ENCODE data around the gene TXNL4A. TPM values are rescaled to one million over a fixed set of nuclear protein-coding genes. Genes with fewer than 3 reads are reported as not detected.
A peak's percentile ranks its signal among the peaks of the same experiment; 100 is the strongest.
"Not testable (repeated sequence)": the region's sequence is repeated elsewhere in the genome, so short reads cannot be mapped to it uniquely, and the experiment has no call there.

The TXNL4A gene
- total RNA-seq, 4 donors from 2014 or later: 14.0 to 44.5 (median 19.4) TPM

DNA sequence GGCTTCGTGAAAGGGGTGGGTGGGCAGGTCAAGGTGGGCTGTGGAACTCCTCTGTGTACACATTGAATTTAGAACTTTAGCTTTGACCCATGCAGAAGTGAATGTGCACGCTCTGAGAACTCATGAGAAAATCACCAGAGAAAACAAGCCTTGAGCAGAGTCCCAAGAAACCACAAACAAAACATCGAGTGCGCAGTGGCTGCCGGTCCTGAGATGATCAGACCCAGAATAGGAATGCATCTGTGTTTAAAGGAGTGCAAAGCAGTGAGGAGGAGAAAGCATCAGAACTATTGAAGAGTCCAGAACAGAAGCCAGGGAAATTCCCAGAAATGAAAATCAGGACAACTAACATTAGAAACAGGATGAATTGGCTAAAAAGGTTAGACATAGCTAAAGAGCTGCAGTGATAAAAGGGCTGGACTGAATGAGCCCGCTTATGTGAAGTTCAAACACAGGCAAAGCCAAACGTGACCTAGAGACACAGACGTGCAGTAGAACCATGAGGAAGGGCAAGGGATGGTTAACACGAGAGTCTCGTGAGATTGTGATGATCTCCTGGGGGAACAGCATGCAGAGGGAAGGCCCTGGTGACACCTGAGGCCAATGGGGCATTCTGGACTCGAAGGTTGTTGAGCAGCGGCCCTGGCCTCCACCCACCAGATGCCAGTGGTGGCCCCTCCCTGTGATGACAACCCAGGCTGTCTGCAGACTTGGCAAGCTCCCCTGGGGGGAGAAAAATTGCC is 16.4 kb upstream of the TXNL4A start:
- Histone ChIP-seq H3K27ac (no peak overlapping the region), H3K27me3 (no peaks in the 10 kb centered on the region), H3K4me1 (no peaks in the 10 kb centered on the region), H3K4me3 (no peak overlapping the region), H3K36me3 (no peaks in the 10 kb centered on the region), H3K9me3 (peaks cover 0 to 16% (median 6%) of the 10 kb centered on the region in 4 donors)
- no peak for TF ChIP-seq POLR2A (IDR thresholded peaks at IDR 0.05)
- TF ChIP-seq, protein P1, sequence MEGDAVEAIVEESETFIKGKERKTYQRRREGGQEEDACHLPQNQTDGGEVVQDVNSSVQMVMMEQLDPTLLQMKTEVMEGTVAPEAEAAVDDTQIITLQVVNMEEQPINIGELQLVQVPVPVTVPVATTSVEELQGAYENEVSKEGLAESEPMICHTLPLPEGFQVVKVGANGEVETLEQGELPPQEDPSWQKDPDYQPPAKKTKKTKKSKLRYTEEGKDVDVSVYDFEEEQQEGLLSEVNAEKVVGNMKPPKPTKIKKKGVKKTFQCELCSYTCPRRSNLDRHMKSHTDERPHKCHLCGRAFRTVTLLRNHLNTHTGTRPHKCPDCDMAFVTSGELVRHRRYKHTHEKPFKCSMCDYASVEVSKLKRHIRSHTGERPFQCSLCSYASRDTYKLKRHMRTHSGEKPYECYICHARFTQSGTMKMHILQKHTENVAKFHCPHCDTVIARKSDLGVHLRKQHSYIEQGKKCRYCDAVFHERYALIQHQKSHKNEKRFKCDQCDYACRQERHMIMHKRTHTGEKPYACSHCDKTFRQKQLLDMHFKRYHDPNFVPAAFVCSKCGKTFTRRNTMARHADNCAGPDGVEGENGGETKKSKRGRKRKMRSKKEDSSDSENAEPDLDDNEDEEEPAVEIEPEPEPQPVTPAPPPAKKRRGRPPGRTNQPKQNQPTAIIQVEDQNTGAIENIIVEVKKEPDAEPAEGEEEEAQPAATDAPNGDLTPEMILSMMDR (IDR thresholded peaks at IDR 0.05): no peak
- peak in 1 of 3 donors; percentile 34 for DNase-seq

- TF ChIP-seq POLR2A (IDR thresholded peaks at IDR 0.05): no peak
- TF ChIP-seq, protein P1 (IDR thresholded peaks at IDR 0.05): no peak
- no peaks in the 10 kb centered on the region for H3K4me1 ChIP-seq
- H3K9me3 ChIP-seq: peaks cover 0 to 16% (median 6%) of the 10 kb centered on the region in 4 donors
- H3K27me3 ChIP-seq: no peaks in the 10 kb centered on the region
- no peak overlapping the region for H3K4me3 ChIP-seq
- no peak overlapping the region for H3K27ac ChIP-seq
- no peak for DNase-seq
- H3K36me3 ChIP-seq: no peaks in the 10 kb centered on the region
These were observed 14.1 kb upstream of the TXNL4A start for GRCh38 chr18:80002468-80002867.

- no peak overlapping the region for H3K27ac ChIP-seq
- no peaks in the 10 kb centered on the region for H3K4me1 ChIP-seq
- TF ChIP-seq, protein P1 (IDR thresholded peaks at IDR 0.05): no peak
- TF ChIP-seq POLR2A (IDR thresholded peaks at IDR 0.05): no peak
- no peaks in the 10 kb centered on the region for H3K27me3 ChIP-seq
- peaks cover 0 to 16% (median 6%) of the 10 kb centered on the region in 4 donors for H3K9me3 ChIP-seq
- H3K36me3 ChIP-seq: no peaks in the 10 kb centered on the region
- DNase-seq: no peak
- no peak overlapping the region for H3K4me3 ChIP-seq
These were observed 12.5 kb upstream of the TXNL4A start for GRCh38 chr18:80000877-80001276.

GRCh38 chr18:79999701-80000100 is 11.3 kb upstream of the TXNL4A start:
- H3K36me3 ChIP-seq, DNase-seq, H3K27me3 ChIP-seq, H3K27ac ChIP-seq, H3K4me1 ChIP-seq, H3K4me3 ChIP-seq: not testable (repeated sequence)
- H3K9me3 ChIP-seq: peaks cover 0 to 16% (median 6%) of the 10 kb centered on the region in 4 donors

DNA sequence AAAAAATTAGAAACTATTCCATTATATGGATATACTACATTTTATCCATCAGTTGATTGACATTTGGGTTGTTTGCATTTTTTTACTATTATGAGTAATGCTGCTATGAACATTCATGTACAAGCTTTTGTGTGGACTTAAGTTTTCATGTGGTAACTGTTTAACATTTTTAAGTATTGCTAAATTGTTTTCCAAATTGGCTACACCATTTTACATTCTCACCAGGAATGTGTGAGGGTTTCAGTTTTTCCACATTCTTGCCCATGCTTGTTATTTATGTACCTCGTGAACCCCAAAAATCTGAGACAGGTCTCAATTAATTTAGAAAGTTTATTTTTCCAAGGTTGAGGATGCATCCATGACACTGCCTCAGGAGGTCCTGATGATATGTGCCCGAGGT is 3.1 kb upstream of the TXNL4A start:
- TF ChIP-seq, protein P1 (IDR thresholded peaks at IDR 0.05): no peak
- TF ChIP-seq POLR2A (IDR thresholded peaks at IDR 0.05): no peak
- H3K4me1 ChIP-seq: peaks cover 0 to 16% (median 7%) of the 10 kb centered on the region in 4 donors
- no peaks in the 10 kb centered on the region for H3K36me3 ChIP-seq
- H3K9me3 ChIP-seq: peaks cover 0 to 3% (median 0%) of the 10 kb centered on the region in 4 donors
- H3K27ac ChIP-seq: no peak overlapping the region
- no peak overlapping the region for H3K4me3 ChIP-seq
- no peaks in the 10 kb centered on the region for H3K27me3 ChIP-seq
- DNase-seq: no peak

- Histone ChIP-seq H3K9me3 (peaks cover 0 to 3% (median 0%) of the 10 kb centered on the region in 4 donors), H3K4me1 (peaks cover 0 to 20% (median 7%) of the 10 kb centered on the region in 4 donors), H3K27me3 (no peaks in the 10 kb centered on the region), H3K27ac (peak overlapping the region in 3 of 4 donors; percentile 94 to 96 (median 94)), H3K4me3 (peak overlapping the region; percentile 85 to 97 (median 92)), H3K36me3 (no peaks in the 10 kb centered on the region)
- no peak for TF ChIP-seq POLR2A (IDR thresholded peaks at IDR 0.05)
- TF ChIP-seq, protein P1 (IDR thresholded peaks at IDR 0.05): no peak
- DNase-seq: no peak
These were observed 783 bp upstream of the TXNL4A start for GRCh38 chr18:79989195-79989497.
